ENCODE measurements around the gene EPOP. TPM values are rescaled to one million over a fixed set of nuclear protein-coding genes. Genes with fewer than 3 reads are reported as not detected.

EPOP gene
- total and polyA plus RNA-seq, 2 experiments from 2014 or later = 0.42 to 2.4 TPM

DNA sequence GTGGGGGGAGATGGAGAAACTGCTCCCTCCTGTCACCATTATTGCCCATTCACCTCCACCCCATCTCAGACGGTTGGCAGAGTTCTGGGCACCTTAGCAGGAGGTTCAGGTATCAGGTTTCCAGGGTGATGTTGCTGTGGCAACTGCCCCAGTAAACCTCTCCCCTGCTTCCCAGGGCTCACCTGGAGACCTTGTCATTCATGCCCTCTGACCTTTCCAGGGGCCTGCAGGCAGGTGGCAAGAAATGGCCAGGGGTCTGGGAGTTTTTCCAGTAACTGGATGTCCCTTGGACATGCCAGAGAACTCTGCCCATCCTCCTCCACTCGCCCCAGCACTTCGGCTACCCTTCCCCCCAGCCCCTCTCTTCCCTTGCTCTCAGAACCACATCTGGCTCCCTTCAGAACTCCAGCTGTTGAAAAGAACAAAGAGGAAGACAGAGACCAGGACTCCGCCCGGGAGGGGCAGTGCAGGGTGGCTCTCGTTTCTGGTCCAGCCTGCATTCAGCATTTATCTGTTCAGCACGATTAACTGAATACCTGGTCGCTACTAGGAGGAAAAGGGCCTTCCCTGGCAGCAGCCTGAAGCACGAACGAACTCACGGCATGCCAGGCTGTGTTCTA is 38.8 kb upstream of the EPOP start (continued):
- TF ChIP-seq, protein P1, sequence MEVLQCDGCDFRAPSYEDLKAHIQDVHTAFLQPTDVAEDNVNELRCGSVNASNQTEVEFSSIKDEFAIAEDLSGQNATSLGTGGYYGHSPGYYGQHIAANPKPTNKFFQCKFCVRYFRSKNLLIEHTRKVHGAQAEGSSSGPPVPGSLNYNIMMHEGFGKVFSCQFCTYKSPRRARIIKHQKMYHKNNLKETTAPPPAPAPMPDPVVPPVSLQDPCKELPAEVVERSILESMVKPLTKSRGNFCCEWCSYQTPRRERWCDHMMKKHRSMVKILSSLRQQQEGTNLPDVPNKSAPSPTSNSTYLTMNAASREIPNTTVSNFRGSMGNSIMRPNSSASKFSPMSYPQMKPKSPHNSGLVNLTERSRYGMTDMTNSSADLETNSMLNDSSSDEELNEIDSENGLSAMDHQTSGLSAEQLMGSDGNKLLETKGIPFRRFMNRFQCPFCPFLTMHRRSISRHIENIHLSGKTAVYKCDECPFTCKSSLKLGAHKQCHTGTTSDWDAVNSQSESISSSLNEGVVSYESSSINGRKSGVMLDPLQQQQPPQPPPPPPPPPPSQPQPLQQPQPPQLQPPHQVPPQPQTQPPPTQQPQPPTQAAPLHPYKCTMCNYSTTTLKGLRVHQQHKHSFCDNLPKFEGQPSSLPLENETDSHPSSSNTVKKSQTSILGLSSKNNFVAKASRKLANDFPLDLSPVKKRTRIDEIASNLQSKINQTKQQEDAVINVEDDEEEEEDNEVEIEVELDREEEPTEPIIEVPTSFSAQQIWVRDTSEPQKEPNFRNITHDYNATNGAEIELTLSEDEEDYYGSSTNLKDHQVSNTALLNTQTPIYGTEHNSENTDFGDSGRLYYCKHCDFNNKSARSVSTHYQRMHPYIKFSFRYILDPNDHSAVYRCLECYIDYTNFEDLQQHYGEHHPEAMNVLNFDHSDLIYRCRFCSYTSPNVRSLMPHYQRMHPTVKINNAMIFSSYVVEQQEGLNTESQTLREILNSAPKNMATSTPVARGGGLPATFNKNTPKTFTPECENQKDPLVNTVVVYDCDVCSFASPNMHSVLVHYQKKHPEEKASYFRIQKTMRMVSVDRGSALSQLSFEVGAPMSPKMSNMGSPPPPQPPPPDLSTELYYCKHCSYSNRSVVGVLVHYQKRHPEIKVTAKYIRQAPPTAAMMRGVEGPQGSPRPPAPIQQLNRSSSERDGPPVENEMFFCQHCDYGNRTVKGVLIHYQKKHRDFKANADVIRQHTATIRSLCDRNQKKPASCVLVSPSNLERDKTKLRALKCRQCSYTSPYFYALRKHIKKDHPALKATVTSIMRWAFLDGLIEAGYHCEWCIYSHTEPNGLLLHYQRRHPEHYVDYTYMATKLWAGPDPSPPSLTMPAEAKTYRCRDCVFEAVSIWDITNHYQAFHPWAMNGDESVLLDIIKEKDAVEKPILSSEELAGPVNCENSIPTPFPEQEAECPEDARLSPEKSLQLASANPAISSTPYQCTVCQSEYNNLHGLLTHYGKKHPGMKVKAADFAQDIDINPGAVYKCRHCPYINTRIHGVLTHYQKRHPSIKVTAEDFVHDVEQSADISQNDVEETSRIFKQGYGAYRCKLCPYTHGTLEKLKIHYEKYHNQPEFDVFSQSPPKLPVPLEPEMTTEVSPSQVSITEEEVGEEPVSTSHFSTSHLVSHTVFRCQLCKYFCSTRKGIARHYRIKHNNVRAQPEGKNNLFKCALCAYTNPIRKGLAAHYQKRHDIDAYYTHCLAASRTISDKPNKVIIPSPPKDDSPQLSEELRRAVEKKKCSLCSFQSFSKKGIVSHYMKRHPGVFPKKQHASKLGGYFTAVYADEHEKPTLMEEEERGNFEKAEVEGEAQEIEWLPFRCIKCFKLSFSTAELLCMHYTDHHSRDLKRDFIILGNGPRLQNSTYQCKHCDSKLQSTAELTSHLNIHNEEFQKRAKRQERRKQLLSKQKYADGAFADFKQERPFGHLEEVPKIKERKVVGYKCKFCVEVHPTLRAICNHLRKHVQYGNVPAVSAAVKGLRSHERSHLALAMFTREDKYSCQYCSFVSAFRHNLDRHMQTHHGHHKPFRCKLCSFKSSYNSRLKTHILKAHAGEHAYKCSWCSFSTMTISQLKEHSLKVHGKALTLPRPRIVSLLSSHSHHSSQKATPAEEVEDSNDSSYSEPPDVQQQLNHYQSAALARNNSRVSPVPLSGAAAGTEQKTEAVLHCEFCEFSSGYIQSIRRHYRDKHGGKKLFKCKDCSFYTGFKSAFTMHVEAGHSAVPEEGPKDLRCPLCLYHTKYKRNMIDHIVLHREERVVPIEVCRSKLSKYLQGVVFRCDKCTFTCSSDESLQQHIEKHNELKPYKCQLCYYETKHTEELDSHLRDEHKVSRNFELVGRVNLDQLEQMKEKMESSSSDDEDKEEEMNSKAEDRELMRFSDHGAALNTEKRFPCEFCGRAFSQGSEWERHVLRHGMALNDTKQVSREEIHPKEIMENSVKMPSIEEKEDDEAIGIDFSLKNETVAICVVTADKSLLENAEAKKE (CRISPR knock-in tag; IDR thresholded peaks at IDR 0.05) = no peak
- TF ChIP-seq EZH2 (IDR thresholded peaks at IDR 0.05; ENCODE audit: low read depth, unreplicated experiment) (no peak), ZNF114 (CRISPR knock-in tag; IDR thresholded peaks at IDR 0.05) (no peak), POLR2AphosphoS5 (IDR thresholded peaks at IDR 0.05; ENCODE audit: low read depth) (no peak)
- TF ChIP-seq, protein P2, sequence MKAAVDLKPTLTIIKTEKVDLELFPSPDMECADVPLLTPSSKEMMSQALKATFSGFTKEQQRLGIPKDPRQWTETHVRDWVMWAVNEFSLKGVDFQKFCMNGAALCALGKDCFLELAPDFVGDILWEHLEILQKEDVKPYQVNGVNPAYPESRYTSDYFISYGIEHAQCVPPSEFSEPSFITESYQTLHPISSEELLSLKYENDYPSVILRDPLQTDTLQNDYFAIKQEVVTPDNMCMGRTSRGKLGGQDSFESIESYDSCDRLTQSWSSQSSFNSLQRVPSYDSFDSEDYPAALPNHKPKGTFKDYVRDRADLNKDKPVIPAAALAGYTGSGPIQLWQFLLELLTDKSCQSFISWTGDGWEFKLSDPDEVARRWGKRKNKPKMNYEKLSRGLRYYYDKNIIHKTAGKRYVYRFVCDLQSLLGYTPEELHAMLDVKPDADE (IDR thresholded peaks at IDR 0.05) = no peak
- TF ChIP-seq, protein P3, sequence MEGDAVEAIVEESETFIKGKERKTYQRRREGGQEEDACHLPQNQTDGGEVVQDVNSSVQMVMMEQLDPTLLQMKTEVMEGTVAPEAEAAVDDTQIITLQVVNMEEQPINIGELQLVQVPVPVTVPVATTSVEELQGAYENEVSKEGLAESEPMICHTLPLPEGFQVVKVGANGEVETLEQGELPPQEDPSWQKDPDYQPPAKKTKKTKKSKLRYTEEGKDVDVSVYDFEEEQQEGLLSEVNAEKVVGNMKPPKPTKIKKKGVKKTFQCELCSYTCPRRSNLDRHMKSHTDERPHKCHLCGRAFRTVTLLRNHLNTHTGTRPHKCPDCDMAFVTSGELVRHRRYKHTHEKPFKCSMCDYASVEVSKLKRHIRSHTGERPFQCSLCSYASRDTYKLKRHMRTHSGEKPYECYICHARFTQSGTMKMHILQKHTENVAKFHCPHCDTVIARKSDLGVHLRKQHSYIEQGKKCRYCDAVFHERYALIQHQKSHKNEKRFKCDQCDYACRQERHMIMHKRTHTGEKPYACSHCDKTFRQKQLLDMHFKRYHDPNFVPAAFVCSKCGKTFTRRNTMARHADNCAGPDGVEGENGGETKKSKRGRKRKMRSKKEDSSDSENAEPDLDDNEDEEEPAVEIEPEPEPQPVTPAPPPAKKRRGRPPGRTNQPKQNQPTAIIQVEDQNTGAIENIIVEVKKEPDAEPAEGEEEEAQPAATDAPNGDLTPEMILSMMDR (conservative IDR thresholded peaks at IDR 0.05; ENCODE audit: low read depth in 2 of 2) = no peak

All from GM23338 (cell line).